WTC11 (cell line): ENCODE measurements around the gene CDH13. TPM values are rescaled to one million over a fixed set of nuclear protein-coding genes. Genes with fewer than 3 reads are reported as not detected.

ENCODE experiments used
- ATAC-seq: fragments of 200-7000 bp; cut with Tn5 transposase; 2 replicates; pipeline ENCODE4 v1.10.0; 2021; ENCODE audit warnings: mild to moderate bottlenecking, moderate library complexity
- CTCF ChIA-PET: fragments of 300-600 bp; sonication (Branson Sonifier 250); formaldehyde crosslinking; loops from one replicate; lab custom pipeline; 2021; ENCODE audit warnings: antibody characterized with exemption; lab: Charles Lee
- POLR2A ChIA-PET: fragments of 350-600 bp; sonication (Branson Sonifier 250); formaldehyde crosslinking; loops from one replicate; lab custom pipeline; 2021; ENCODE audit warnings: antibody characterized with exemption; lab: Charles Lee
- DNase-seq: peaks from one replicate; pipeline ENCODE4 v3.0.0; 2021; ENCODE audit warnings: low spot score
- H3K27ac Mint-ChIP-seq: 2 replicates; pipeline ENCODE4 v1.8.0; 2021; ENCODE audit warnings: mixed read lengths
- H3K27me3 Mint-ChIP-seq: 2 replicates; pipeline ENCODE4 v1.8.0; 2021; ENCODE audit warnings: low read depth, mild to moderate bottlenecking, moderate library complexity, mixed read lengths
- H3K36me3 Mint-ChIP-seq: 2 replicates; pipeline ENCODE4 v1.8.0; 2021; ENCODE audit warnings: mixed read lengths
- H3K4me1 Mint-ChIP-seq: 2 replicates; pipeline ENCODE4 v1.8.0; 2022; ENCODE audit warnings: mixed read lengths
- H3K4me3 Mint-ChIP-seq: 2 replicates; pipeline ENCODE4 v1.8.0; 2021; ENCODE audit warnings: mild to moderate bottlenecking, moderate library complexity, mixed read lengths
- H3K9me3 Mint-ChIP-seq: 2 replicates; pipeline ENCODE4 v1.8.0; 2021; ENCODE audit warnings: mixed read lengths
- AR ChIP-seq: fragments of 250-450 bp; sonication (Bioruptor Pico); IDR thresholded peaks from 2 replicates; pipeline ENCODE4 v1.9.0; 2021; ENCODE audit warnings: mild to moderate bottlenecking
- ARID4B ChIP-seq: sonication (generic); formaldehyde crosslinking; IDR thresholded peaks from 2 replicates; pipeline ENCODE4 v1.8.0; 2023; ENCODE audit warnings: missing genetic modification reagents, mild to moderate bottlenecking, borderline replicate concordance
- CREB1 ChIP-seq: sonication (generic); formaldehyde crosslinking; IDR thresholded peaks from 2 replicates; pipeline ENCODE4 v1.8.0; 2023; ENCODE audit warnings: mild to moderate bottlenecking, missing genetic modification reagents
- EMX1 ChIP-seq: fragments of 250-450 bp; sonication (Bioruptor Pico); IDR thresholded peaks from 2 replicates; pipeline ENCODE4 v1.8.0; 2021; ENCODE audit warnings: mild to moderate bottlenecking
- KAT7 ChIP-seq: sonication (generic); formaldehyde crosslinking; IDR thresholded peaks from 2 replicates; pipeline ENCODE4 v1.8.1; 2023; ENCODE audit warnings: missing genetic modification reagents, mild to moderate bottlenecking, borderline replicate concordance
- MYBL2 ChIP-seq: sonication (generic); formaldehyde crosslinking; IDR thresholded peaks from 2 replicates; pipeline ENCODE4 v1.8.1; 2023; ENCODE audit warnings: mild to moderate bottlenecking, moderate library complexity, missing genetic modification reagents
- PREB ChIP-seq: sonication (generic); formaldehyde crosslinking; IDR thresholded peaks from 2 replicates; pipeline ENCODE4 v1.8.1; 2022; ENCODE audit warnings: mild to moderate bottlenecking, missing genetic modification reagents, moderate library complexity, borderline replicate concordance
- SOX15 ChIP-seq: fragments of 250-450 bp; sonication (Bioruptor Pico); IDR thresholded peaks from 2 replicates; pipeline ENCODE4 v1.9.0; 2021; ENCODE audit warnings: mild to moderate bottlenecking
- SP1 ChIP-seq: sonication (generic); formaldehyde crosslinking; conservative IDR thresholded peaks from 2 replicates; pipeline ENCODE4 v1.8.1; 2022; ENCODE audit warnings: missing genetic modification reagents
- TCF7 ChIP-seq: sonication (generic); formaldehyde crosslinking; IDR thresholded peaks from 2 replicates; pipeline ENCODE4 v1.8.0; 2022; ENCODE audit warnings: mild to moderate bottlenecking, low read depth, missing genetic modification reagents, moderate library complexity
- TP53 ChIP-seq: sonication (generic); formaldehyde crosslinking; IDR thresholded peaks from 2 replicates; pipeline ENCODE4 v1.8.1; 2023; ENCODE audit warnings: mild to moderate bottlenecking, missing genetic modification reagents
- ZBTB21 ChIP-seq: sonication (generic); formaldehyde crosslinking; IDR thresholded peaks from 2 replicates; pipeline ENCODE4 v1.8.1; 2023; ENCODE audit warnings: mild to moderate bottlenecking, missing genetic modification reagents, borderline replicate concordance
- ZNF121 ChIP-seq: sonication (generic); formaldehyde crosslinking; IDR thresholded peaks from 2 replicates; pipeline ENCODE4 v1.8.0; 2023; ENCODE audit warnings: missing genetic modification reagents
- ZNF138 ChIP-seq: sonication (generic); formaldehyde crosslinking; conservative IDR thresholded peaks from 2 replicates; pipeline ENCODE4 v1.8.1; 2022; ENCODE audit warnings: mild to moderate bottlenecking, moderate library complexity, missing genetic modification reagents
- ZNF263 ChIP-seq: sonication (generic); formaldehyde crosslinking; IDR thresholded peaks from 2 replicates; pipeline ENCODE4 v1.8.1; 2022; ENCODE audit warnings: low read depth, mild to moderate bottlenecking, moderate library complexity, missing genetic modification reagents
- total RNA-seq: library from RNA; stranded (reverse); gene quantifications from 3 replicates; pipeline ENCODE4 v1.2.3, GENCODE V29; 2021
- TF ChIP-seq, protein P1 (sequence below): sonication (generic); formaldehyde crosslinking; IDR thresholded peaks from 2 replicates; pipeline ENCODE4 v1.8.1; 2023; ENCODE audit warnings: mild to moderate bottlenecking, missing genetic modification reagents, moderate library complexity
- TF ChIP-seq, protein P2 (sequence below): sonication (generic); formaldehyde crosslinking; IDR thresholded peaks from 2 replicates; pipeline ENCODE4 v1.8.1; 2023; ENCODE audit warnings: mild to moderate bottlenecking, moderate library complexity, missing genetic modification reagents
- TF ChIP-seq, protein P3 (sequence below): sonication (generic); formaldehyde crosslinking; IDR thresholded peaks from 2 replicates; pipeline ENCODE4 v1.8.0; 2022; ENCODE audit warnings: mild to moderate bottlenecking, missing genetic modification reagents
- TF ChIP-seq, protein P4 (sequence below): sonication (generic); formaldehyde crosslinking; IDR thresholded peaks from 2 replicates; pipeline ENCODE4 v1.8.0; 2022; ENCODE audit warnings: mild to moderate bottlenecking, missing genetic modification reagents

CDH13 gene
- total RNA-seq, 1 experiment from 2014 or later: 0.81 TPM

GRCh38 chr16:83681381-83681956 lies 1054.7 kb downstream of the CDH13 start (continued):
- TF ChIP-seq ZNF263 (CRISPR knock-in tag): no peak
- TF ChIP-seq ZNF138 (CRISPR knock-in tag): no peak
- TF ChIP-seq TP53 (CRISPR knock-in tag): no peak
- TF ChIP-seq, protein P1, sequence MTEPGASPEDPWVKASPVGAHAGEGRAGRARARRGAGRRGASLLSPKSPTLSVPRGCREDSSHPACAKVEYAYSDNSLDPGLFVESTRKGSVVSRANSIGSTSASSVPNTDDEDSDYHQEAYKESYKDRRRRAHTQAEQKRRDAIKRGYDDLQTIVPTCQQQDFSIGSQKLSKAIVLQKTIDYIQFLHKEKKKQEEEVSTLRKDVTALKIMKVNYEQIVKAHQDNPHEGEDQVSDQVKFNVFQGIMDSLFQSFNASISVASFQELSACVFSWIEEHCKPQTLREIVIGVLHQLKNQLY (CRISPR knock-in tag): no peak
- TF ChIP-seq, all 79 proteins: peak for 0

DNA sequence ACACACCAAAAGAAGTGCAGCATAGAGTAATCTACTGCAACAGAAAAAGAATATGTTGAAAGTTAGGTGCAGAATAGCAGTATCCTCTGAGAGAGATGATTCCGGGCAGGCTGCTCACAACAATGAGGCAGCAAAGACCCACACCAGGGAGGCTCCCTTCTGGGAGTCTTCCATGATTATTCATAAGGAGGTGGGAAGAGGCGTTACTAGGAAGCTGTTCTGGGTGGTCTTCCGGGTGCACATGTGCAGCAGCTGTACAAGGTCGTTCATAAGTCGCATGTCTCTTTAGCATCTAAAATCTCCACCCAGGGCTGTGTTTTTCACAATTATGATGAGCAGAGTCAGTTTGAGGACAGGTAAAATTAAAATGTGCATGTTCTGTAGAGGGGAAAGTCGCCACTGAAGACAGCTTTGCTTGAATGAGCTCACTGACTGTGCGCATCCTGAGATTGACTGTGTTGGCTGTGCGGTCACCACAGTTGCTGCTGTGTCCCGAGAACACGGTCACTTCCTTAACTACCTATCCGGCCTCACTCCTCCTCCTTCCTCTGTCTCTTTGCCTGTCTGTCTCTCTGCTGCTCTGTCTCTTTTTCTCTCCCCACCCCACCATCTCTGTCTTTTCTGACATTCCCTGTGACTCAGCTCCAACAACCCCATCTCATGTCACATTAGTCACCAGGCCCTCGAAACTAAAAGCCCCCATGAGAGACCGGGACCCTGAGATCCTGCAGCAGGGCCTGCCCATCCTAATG lies 1055.5 kb downstream of the CDH13 start:
- TF ChIP-seq KAT7 (CRISPR knock-in tag) (no peak), SOX15 (CRISPR knock-in tag) (no peak), ZNF121 (no peak), SP1 (CRISPR knock-in tag) (no peak)
- TF ChIP-seq, protein P2, sequence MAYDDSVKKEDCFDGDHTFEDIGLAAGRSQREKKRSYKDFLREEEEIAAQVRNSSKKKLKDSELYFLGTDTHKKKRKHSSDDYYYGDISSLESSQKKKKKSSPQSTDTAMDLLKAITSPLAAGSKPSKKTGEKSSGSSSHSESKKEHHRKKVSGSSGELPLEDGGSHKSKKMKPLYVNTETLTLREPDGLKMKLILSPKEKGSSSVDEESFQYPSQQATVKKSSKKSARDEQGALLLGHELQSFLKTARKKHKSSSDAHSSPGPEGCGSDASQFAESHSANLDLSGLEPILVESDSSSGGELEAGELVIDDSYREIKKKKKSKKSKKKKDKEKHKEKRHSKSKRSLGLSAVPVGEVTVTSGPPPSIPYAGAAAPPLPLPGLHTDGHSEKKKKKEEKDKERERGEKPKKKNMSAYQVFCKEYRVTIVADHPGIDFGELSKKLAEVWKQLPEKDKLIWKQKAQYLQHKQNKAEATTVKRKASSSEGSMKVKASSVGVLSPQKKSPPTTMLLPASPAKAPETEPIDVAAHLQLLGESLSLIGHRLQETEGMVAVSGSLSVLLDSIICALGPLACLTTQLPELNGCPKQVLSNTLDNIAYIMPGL (CRISPR knock-in tag): no peak
- TF ChIP-seq, protein P3, sequence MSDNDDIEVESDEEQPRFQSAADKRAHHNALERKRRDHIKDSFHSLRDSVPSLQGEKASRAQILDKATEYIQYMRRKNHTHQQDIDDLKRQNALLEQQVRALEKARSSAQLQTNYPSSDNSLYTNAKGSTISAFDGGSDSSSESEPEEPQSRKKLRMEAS (CRISPR knock-in tag): no peak
- Mint-ChIP-seq H3K9me3 (no peaks in the 10 kb centered on the region; the same call in 1 of the 2 replicates), H3K4me3 (no peak overlapping the region), H3K27ac (no peak overlapping the region), H3K27me3 (no peaks in the 10 kb centered on the region), H3K36me3 (no peaks in the 10 kb centered on the region), H3K4me1 (peaks cover 18% of the 10 kb centered on the region)
- CTCF ChIA-PET: no interaction called here
- no peak for ATAC-seq
- POLR2A ChIA-PET: interaction anchor here (0.6 kb wide), 1 partner anchor 160 kb away, joined by 3 read pairs; no protein-coding TSS in a partner anchor
- DNase-seq: no peak

DNA sequence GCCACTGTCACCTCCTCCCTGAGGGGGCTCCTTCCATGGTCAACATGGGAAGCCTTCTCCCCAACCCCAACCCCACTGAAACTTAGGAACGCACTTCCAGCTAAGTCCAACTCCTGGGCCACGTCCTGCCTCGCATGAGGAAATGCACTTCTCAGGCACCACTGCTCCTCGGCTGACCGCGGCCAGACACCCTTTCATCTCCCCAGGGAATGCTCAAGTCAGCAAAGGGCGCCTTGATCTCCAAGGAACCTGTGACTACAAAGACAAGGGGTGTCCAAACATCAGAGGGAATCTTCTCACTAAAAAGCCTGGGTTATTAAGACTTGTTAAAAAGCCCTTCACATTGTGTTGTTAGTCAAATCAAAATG lies 1056.1 kb downstream of the CDH13 start:
- H3K27ac Mint-ChIP-seq: no peak overlapping the region
- H3K27me3 Mint-ChIP-seq: no peaks in the 10 kb centered on the region
- ChIA-PET POLR2A (no interaction called here), CTCF (no interaction called here)
- no peaks in the 10 kb centered on the region for H3K36me3 Mint-ChIP-seq
- no peaks in the 10 kb centered on the region; the same call in 1 of the 2 replicates for H3K9me3 Mint-ChIP-seq
- ATAC-seq (no peak), DNase-seq (no peak)
- peaks cover 18% of the 10 kb centered on the region for H3K4me1 Mint-ChIP-seq
- no peak overlapping the region for H3K4me3 Mint-ChIP-seq
- TF ChIP-seq MYBL2 (CRISPR knock-in tag): no peak
- no peak for TF ChIP-seq CREB1
- TF ChIP-seq, protein P4, sequence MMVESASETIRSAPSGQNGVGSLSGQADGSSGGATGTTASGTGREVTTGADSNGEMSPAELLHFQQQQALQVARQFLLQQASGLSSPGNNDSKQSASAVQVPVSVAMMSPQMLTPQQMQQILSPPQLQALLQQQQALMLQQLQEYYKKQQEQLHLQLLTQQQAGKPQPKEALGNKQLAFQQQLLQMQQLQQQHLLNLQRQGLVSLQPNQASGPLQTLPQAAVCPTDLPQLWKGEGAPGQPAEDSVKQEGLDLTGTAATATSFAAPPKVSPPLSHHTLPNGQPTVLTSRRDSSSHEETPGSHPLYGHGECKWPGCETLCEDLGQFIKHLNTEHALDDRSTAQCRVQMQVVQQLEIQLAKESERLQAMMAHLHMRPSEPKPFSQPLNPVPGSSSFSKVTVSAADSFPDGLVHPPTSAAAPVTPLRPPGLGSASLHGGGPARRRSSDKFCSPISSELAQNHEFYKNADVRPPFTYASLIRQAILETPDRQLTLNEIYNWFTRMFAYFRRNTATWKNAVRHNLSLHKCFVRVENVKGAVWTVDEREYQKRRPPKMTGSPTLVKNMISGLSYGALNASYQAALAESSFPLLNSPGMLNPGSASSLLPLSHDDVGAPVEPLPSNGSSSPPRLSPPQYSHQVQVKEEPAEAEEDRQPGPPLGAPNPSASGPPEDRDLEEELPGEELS (CRISPR knock-in tag): no peak
- no peak for TF ChIP-seq ARID4B
- no peak for TF ChIP-seq TCF7 (CRISPR knock-in tag)
- no peak for TF ChIP-seq ZBTB21 (CRISPR knock-in tag)
- no peak for TF ChIP-seq AR (CRISPR knock-in tag)
- no peak for TF ChIP-seq PREB (CRISPR knock-in tag)
- no peak for TF ChIP-seq EMX1 (CRISPR knock-in tag)
